Measurements from ENCODE around the gene FAM219B. TPM values are rescaled to one million over a fixed set of nuclear protein-coding genes. Genes with fewer than 3 reads are reported as not detected.

FAM219B gene
- total and polyA plus RNA-seq, 10 of the 15 experiments (the other 5 are each of a cell fraction or from before 2014, with no cell fraction given): 7.6 to 53.2 (median 29.4) TPM

DNA sequence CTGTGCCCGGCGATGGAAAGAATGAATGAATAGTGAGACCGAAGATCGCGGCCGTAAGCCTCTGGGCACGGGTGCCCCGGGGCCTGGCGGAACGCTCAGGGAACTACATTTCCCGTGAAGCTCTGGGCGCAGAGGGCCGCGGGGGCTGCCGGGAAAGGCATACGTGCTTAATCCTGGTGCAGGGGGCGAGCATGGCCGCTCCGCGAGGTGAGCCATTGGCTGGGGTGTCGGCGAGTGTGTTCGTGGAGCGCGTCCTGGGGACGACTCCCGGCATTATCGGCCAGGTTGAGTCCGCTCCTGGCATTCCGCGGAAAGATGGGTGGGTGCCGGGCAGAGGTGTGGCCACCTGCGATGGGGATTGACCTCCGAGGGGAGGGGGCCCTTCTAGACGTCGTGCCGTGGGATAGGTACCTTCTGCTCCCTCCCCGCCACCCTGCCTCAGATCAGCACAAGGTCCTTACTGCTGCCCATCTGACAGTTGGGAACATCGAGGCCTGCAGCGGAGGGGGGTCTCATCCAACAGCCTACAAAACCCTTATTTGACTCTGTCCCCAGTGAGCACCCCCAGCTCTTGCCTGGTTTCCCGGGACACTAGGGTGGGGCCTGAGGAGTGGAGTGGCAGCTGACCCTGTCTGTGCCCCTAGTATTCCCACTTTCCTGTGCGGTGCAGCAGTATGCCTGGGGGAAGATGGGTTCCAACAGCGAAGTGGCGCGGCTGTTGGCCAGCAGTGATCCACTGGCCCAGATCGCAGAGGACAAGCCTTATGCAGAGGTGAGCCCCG, 16.6 kb downstream of the FAM219B start, which contains the start of gene MPI (continued):
- peak; percentile 90 for TF ChIP-seq POLR2AphosphoS5 (IDR thresholded peaks at IDR 0.05; ENCODE audit: low read length)
- peak; percentile 42; the same call in 1 of the 2 replicates for TF ChIP-seq PAX5 (IDR thresholded peaks at IDR 0.05; ENCODE audit: borderline replicate concordance, low read depth, low read length)
- TF ChIP-seq KAT2A (conservative IDR thresholded peaks at IDR 0.05; ENCODE audit: control insufficient read depth, low read depth, low read length): no peak
- TF ChIP-seq FOXK2 (IDR thresholded peaks at IDR 0.05): no peak
- TF ChIP-seq CREB1 (IDR thresholded peaks at IDR 0.05; ENCODE audit: low read depth): peak; percentile 90
- TF ChIP-seq, protein P1, sequence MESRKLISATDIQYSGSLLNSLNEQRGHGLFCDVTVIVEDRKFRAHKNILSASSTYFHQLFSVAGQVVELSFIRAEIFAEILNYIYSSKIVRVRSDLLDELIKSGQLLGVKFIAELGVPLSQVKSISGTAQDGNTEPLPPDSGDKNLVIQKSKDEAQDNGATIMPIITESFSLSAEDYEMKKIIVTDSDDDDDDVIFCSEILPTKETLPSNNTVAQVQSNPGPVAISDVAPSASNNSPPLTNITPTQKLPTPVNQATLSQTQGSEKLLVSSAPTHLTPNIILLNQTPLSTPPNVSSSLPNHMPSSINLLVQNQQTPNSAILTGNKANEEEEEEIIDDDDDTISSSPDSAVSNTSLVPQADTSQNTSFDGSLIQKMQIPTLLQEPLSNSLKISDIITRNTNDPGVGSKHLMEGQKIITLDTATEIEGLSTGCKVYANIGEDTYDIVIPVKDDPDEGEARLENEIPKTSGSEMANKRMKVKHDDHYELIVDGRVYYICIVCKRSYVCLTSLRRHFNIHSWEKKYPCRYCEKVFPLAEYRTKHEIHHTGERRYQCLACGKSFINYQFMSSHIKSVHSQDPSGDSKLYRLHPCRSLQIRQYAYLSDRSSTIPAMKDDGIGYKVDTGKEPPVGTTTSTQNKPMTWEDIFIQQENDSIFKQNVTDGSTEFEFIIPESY (IDR thresholded peaks at IDR 0.05): no peak
- TF ChIP-seq TCF7 (IDR thresholded peaks at IDR 0.05; ENCODE audit: borderline replicate concordance): no peak
- no peak for TF ChIP-seq MTA3 (IDR thresholded peaks at IDR 0.05; ENCODE audit: borderline replicate concordance, low read length)
- TF ChIP-seq ZNF207 (IDR thresholded peaks at IDR 0.05; ENCODE audit: borderline replicate concordance): peak; percentile 20; the same call in 1 of the 2 replicates
- TF ChIP-seq MAX (IDR thresholded peaks at IDR 0.05; ENCODE audit: low read depth, low read length): peak; percentile 74
- no peak for TF ChIP-seq NFXL1 (IDR thresholded peaks at IDR 0.05; ENCODE audit: borderline replicate concordance)
- TF ChIP-seq JUNB (IDR thresholded peaks at IDR 0.05): no peak
- no peak for TF ChIP-seq ASH2L (IDR thresholded peaks at IDR 0.05; ENCODE audit: borderline replicate concordance, low read depth)
- peak; percentile 96 for TF ChIP-seq SIX5 (IDR thresholded peaks at IDR 0.05; ENCODE audit: low read depth, low read length, severe bottlenecking)
- TF ChIP-seq DPF2 (IDR thresholded peaks at IDR 0.05): 0 out of 2 replicates have a peak, but pooled peaks have one; percentile 39
- TF ChIP-seq, protein P2, sequence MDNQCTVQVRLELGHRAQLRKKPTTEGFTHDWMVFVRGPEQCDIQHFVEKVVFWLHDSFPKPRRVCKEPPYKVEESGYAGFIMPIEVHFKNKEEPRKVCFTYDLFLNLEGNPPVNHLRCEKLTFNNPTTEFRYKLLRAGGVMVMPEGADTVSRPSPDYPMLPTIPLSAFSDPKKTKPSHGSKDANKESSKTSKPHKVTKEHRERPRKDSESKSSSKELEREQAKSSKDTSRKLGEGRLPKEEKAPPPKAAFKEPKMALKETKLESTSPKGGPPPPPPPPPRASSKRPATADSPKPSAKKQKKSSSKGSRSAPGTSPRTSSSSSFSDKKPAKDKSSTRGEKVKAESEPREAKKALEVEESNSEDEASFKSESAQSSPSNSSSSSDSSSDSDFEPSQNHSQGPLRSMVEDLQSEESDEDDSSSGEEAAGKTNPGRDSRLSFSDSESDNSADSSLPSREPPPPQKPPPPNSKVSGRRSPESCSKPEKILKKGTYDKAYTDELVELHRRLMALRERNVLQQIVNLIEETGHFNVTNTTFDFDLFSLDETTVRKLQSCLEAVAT (IDR thresholded peaks at IDR 0.05): peak; percentile 83; the same call in 1 of the 2 replicates
- 0 out of 2 replicates have a peak, but pooled peaks have one; percentile 57 for TF ChIP-seq TCF3 (IDR thresholded peaks at IDR 0.05; ENCODE audit: borderline replicate concordance, insufficient read depth, low read depth, low read length)
- no peak for TF ChIP-seq MYB (IDR thresholded peaks at IDR 0.05; ENCODE audit: borderline replicate concordance, low read depth, low read length)
- no peak for TF ChIP-seq BRCA1 (IDR thresholded peaks at IDR 0.05; ENCODE audit: low read depth, low read length)
- TF ChIP-seq TCF12 (IDR thresholded peaks at IDR 0.05; ENCODE audit: low read depth, low read length): peak; percentile 60; the same call in 1 of the 2 replicates
- no peak for TF ChIP-seq SUPT20H (IDR thresholded peaks at IDR 0.05; ENCODE audit: borderline replicate concordance, control insufficient read depth, low read depth, low read length)
- no peak for TF ChIP-seq CBX5 (IDR thresholded peaks at IDR 0.05; ENCODE audit: low read depth)
- TF ChIP-seq, protein P3, sequence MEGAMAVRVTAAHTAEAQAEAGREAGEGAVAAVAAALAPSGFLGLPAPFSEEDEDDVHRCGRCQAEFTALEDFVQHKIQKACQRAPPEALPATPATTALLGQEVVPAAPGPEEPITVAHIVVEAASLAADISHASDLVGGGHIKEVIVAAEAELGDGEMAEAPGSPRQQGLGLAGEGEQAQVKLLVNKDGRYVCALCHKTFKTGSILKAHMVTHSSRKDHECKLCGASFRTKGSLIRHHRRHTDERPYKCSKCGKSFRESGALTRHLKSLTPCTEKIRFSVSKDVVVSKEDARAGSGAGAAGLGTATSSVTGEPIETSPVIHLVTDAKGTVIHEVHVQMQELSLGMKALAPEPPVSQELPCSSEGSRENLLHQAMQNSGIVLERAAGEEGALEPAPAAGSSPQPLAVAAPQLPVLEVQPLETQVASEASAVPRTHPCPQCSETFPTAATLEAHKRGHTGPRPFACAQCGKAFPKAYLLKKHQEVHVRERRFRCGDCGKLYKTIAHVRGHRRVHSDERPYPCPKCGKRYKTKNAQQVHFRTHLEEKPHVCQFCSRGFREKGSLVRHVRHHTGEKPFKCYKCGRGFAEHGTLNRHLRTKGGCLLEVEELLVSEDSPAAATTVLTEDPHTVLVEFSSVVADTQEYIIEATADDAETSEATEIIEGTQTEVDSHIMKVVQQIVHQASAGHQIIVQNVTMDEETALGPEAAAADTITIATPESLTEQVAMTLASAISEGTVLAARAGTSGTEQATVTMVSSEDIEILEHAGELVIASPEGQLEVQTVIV (IDR thresholded peaks at IDR 0.05; ENCODE audit: borderline replicate concordance, partially characterized antibody): no peak

All from GM12878 (cell line).